Amygdala (tissue), 56 donors: ENCODE measurements around the gene PHLDA2.
"Not testable (repeated sequence)": the region's sequence is repeated elsewhere in the genome, so short reads cannot be mapped to it uniquely, and the experiment has no call there.

Experiments
- DNase-seq, 56 donors: peaks; one replicate each; lab custom pipeline; 2025; lab: John Stamatoyannopoulos, UW

PHLDA2 gene

GRCh38 chr11:2916892-2917645 is 12.2 kb downstream of the PHLDA2 start:
- DNase-seq, result no peak

GRCh38 chr11:2916114-2916891 is 12.9 kb downstream of the PHLDA2 start:
- no peak for DNase-seq

DNA sequence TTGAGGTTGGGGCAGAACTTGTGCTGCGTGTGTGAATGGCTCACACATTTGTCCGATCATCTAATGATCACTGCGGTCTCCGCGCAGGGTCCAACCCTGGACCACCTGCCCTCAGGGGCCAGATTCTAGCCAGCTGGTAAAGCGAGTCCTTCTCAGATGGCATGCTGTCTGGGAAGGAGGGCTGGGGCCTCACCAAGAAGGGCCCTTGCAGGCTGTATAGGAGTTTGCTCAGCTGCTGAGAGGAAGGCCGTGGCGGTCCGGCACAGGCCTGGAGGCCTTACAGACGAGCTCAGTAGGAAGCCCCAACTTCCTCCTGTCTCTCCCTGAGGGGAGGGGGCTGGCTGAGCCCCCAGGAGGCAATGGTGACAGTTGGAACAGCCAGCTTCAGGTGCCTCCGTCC is 13.7 kb downstream of the PHLDA2 start:
- DNase-seq, result no peak

DNA sequence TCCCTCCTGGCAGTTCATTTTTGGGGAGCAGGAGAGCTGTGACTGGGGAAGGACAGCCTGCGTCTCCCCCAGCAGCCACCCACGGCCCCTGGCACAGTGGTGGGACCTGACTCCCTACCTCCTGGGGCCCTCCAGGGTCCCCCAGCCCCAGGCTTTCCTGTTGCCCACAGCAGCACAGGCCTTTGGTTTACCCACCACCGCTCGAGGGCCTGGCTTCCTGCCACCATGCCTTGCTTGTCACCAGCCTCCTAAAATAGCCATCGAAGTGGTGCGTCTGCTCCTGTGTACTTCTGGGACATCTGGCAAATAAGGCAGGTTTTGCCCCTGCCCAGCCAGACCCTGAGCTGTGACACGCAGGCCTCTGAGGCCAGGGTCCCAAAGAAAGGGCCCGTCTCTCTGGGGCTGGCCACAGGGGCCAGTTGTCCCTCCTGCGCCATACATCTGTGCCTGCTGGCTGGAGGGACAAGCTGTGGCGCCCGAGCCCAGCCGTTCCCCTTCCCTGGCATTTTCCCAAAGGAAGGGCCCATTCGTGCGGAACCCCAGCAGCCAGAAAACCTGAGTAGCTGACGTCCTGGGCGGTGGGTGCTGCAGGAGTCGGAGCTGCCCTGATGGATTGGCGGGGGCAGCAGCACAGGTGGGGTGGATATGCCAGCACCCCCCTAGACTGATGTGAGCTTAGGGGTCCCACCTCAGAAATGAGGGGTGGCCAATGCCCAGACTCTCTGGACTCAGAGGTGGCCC is 14.6 kb downstream of the PHLDA2 start:
- DNase-seq, result no peak

- no peak for DNase-seq
Observed at GRCh38 chr11:2913776-2914175, 15.4 kb downstream of the PHLDA2 start.

- DNase-seq, result no peak
Observed at GRCh38 chr11:2913019-2913431, 16.2 kb downstream of the PHLDA2 start.

GRCh38 chr11:2912498-2912897 is 16.7 kb downstream of the PHLDA2 start:
- DNase-seq, result no peak

- DNase-seq, result no peak
Observed at GRCh38 chr11:2911785-2912391, 17.3 kb downstream of the PHLDA2 start.

DNA sequence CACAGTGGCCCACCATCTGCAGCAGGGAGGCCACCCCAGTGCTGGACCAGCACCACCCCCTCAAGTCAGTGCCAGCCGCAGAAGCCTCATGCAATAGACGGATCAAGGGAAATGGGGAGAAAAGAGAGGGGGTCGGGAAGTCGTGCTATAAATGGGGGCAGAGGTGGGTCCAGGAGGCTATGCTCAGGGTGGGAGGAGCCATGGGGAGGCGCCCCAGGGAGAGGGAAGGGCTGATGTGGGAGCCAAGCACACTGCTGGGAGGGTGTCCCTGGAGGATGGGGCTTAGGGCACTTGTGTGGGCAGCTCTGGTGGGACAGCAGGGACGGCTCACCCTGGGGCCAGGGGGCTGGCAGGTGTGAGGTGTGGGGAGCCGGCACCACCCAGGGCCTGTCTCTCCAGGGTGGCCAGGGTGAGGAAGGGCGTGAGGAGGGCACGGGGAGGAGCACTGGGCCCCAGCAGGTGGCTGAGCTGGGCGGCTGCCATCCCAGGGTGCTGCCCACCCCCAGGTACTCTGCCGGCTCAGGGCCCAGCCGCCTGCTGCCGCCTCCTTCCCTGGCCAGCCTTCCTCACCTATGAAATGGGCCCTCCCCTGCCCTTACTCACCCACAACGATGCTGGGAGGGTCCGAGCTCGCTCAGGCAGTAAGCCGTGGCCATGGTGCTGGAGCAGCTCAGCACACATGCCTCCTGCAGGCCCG is 18.0 kb downstream of the PHLDA2 start:
- no peak for DNase-seq

GRCh38 chr11:2910401-2910955 is 18.7 kb downstream of the PHLDA2 start:
- no peak for DNase-seq

- DNase-seq, result no peak
Observed at GRCh38 chr11:2909133-2909902, 19.9 kb downstream of the PHLDA2 start.

- no peak for DNase-seq
Observed at GRCh38 chr11:2908130-2908529, 21.1 kb downstream of the PHLDA2 start.

GRCh38 chr11:2905299-2905698 is 23.9 kb downstream of the PHLDA2 start:
- not testable (repeated sequence) for DNase-seq

GRCh38 chr11:2904153-2905052 is 24.8 kb downstream of the PHLDA2 start:
- no peak for DNase-seq

GRCh38 chr11:2903672-2904011 is 25.6 kb downstream of the PHLDA2 start:
- no peak for DNase-seq

DNA sequence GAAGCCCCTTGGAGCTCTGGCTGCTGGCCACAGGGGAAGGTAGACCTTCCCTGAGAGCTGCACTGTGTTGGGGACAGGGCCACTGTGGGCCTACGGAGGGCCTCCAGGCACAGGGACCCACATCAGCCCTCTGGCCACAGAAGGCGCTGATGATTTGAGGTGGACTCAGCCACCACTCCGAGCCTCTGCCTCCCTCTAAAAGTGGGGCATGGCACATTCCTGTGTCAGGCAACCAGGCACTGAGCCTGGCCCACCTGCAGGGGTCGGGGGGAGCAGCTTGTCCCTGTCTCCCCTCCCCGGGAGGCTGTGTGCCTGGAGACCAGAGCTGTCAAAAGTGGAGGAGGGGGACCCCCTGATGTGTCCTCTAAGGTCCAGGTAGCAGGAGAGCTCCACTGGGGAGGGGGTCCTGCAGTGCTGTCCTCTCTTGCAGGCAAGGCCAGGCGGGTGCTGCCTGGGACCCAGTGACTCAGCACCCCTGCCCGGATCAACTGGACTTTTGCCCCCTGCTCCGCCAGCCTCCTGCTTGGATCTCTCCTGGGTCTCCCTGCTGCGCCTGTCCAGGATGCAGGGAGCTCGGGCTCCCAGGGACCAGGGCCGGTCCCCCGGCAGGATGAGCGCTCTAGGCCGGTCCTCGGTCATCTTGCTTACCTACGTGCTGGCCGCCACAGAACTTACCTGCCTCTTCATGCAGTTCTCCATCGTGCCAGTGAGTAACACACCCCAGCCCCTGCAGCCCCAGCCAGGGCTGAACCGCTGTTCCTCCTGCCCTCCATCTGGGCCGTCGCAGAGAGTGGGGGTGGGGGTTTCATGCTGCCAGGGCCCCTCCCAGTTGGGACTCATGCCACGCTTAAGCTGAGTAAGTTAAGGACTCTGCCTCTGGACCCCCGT is 26.2 kb downstream of the PHLDA2 start:
- no peak for DNase-seq
